ENCODE data around the gene LCLAT1. TPM values are rescaled to one million over a fixed set of nuclear protein-coding genes. Genes with fewer than 3 reads are reported as not detected.

LCLAT1 gene
- total and polyA plus RNA-seq, 2 of the 4 experiments (the other 2 are of a cell fraction) = 7.5 to 11.5 TPM

GRCh38 chr2:30499681-30500080, 52.6 kb downstream of the LCLAT1 start:
- H3K36me3 ChIP-seq (ENCODE audit: control insufficient read depth, insufficient read depth, low read length) = peaks cover 4% of the 10 kb centered on the region; the same call in 1 of the 2 replicates
- H3K14ac ChIP-seq (replicated peaks; ENCODE audit: low read depth, low read length) = no peak overlapping the region
- H4K5ac ChIP-seq (ENCODE audit: low read depth, low read length) = no peak overlapping the region
- no peak overlapping the region for H3K9ac ChIP-seq (ENCODE audit: low read depth, low read length)
- H3K23ac ChIP-seq (ENCODE audit: low read depth, low read length) = no peak overlapping the region
- DNase-seq (no peak), ATAC-seq (ENCODE audit: low read depth) (no peak)
- no peak overlapping the region for H2AFZ ChIP-seq (replicated peaks; ENCODE audit: low read length, poor library complexity)
- H2BK20ac ChIP-seq (ENCODE audit: low read depth, low read length) = no peak overlapping the region
- no peak overlapping the region for H3K4me3 ChIP-seq (ENCODE audit: insufficient read depth, low read depth, low read length)
- intact Hi-C loops (cut with micrococcal nuclease) (no loop called here), in situ Hi-C loops (cut with MboI; ENCODE audit: low sequenced_read_pairs) (no loop called here), dilution Hi-C loops (cut with HindIII; ENCODE audit: low sequenced_read_pairs, unreplicated experiment) (no loop called here)
- H3K18ac ChIP-seq (ENCODE audit: low read depth, low read length) = no peak overlapping the region
- no peaks in the 10 kb centered on the region for H3K27me3 ChIP-seq (ENCODE audit: control insufficient read depth, insufficient read depth, low read length)
- H2BK120ac ChIP-seq (ENCODE audit: low read depth, low read length) = no peak overlapping the region
- 0 out of 2 replicates have a peak, but pooled peaks cover 5% of the 10 kb centered on the region for H3K9me1 ChIP-seq (ENCODE audit: insufficient read depth, low read length)
- H2BK15ac ChIP-seq (ENCODE audit: low read depth, low read length) = no peak overlapping the region
- H2BK5ac ChIP-seq (ENCODE audit: low read depth, low read length, poor library complexity, severe bottlenecking) = no peak overlapping the region
- H2AK9ac ChIP-seq (replicated peaks; ENCODE audit: low read depth, low read length, poor library complexity) = no peak overlapping the region
- POLR2A ChIA-PET (ENCODE audit: unreplicated experiment) = no interaction called here
- H3K4ac ChIP-seq (ENCODE audit: low read depth, low read length) = no peak overlapping the region
- H3K9me3 ChIP-seq (ENCODE audit: control insufficient read depth, insufficient read depth, low read length) = peaks cover 9% of the 10 kb centered on the region
- H3K4me2 ChIP-seq (ENCODE audit: low read depth, low read length) = no peak overlapping the region
- H4K8ac ChIP-seq (ENCODE audit: low read depth in 2 of 2, low read length in 2 of 2) = no peak overlapping the region
- no peak overlapping the region for H3K56ac ChIP-seq (ENCODE audit: extremely low read depth, insufficient read depth, low read length)
- no peak overlapping the region for H2AK5ac ChIP-seq (ENCODE audit: low read depth, low read length)
- CTCF ChIA-PET = no interaction called here
- H3K4me1 ChIP-seq (ENCODE audit: control insufficient read depth, insufficient read depth, low read length) = peaks cover 5% of the 10 kb centered on the region; the same call in 1 of the 2 replicates
- no peak for TF ChIP-seq SMC3 (IDR thresholded peaks at IDR 0.05; ENCODE audit: low read depth, low read length)
- no peak for TF ChIP-seq MAFK (IDR thresholded peaks at IDR 0.05; ENCODE audit: low read depth, low read length)
- TF ChIP-seq FOS (IDR thresholded peaks at IDR 0.05; ENCODE audit: low read depth, low read length) = no peak
- TF ChIP-seq MXI1 (IDR thresholded peaks at IDR 0.05; ENCODE audit: borderline replicate concordance, low read depth, low read length) = no peak
- no peak for TF ChIP-seq CHD1 (IDR thresholded peaks at IDR 0.05; ENCODE audit: low read depth, low read length)
- TF ChIP-seq RCOR1 (IDR thresholded peaks at IDR 0.05; ENCODE audit: insufficient replicate concordance, low read length) = no peak
- TF ChIP-seq CTCF (conservative IDR thresholded peaks at IDR 0.05; ENCODE audit: low read depth, low read length) = no peak
- TF ChIP-seq, protein P1, sequence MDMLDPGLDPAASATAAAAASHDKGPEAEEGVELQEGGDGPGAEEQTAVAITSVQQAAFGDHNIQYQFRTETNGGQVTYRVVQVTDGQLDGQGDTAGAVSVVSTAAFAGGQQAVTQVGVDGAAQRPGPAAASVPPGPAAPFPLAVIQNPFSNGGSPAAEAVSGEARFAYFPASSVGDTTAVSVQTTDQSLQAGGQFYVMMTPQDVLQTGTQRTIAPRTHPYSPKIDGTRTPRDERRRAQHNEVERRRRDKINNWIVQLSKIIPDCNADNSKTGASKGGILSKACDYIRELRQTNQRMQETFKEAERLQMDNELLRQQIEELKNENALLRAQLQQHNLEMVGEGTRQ (IDR thresholded peaks at IDR 0.05; ENCODE audit: low read depth, low read length) = no peak
- H4K91ac ChIP-seq (ENCODE audit: insufficient read depth, low read depth, low read length) = no peak overlapping the region
- BruUV-seq (replicated peaks) = no TSS peak
- no peak overlapping the region for H3K27ac ChIP-seq (ENCODE audit: insufficient read depth, low read length)
- peaks cover 14 to 31% of the 10 kb centered on the region in 2 experiments for H3K79me1 ChIP-seq (ENCODE audit: low read depth in 1 of 2, low read length in 2 of 2)
- no peaks in the 10 kb centered on the region for H4K20me1 ChIP-seq (ENCODE audit: insufficient read depth, low read length)
